ENCODE measurements around the gene ZNF446. TPM values are rescaled to one million over a fixed set of nuclear protein-coding genes. Genes with fewer than 3 reads are reported as not detected.

The ZNF446 gene
- total and polyA plus RNA-seq, 9 of the 15 experiments (the other 6 are each of a cell fraction or from before 2014, with no cell fraction given), result 0.07 to 4.8 (median 1.2) TPM

- FAIRE-seq (no peak), ATAC-seq (no peak), DNase-seq (ENCODE audit: extremely low read depth in 1 of 4, low spot score in 3 of 4) (peak in 1 of 4 experiments; percentile 34)
- TF ChIP-seq POLR2A (conservative IDR thresholded peaks at IDR 0.05) (peak; percentile 55), TAF9B (IDR thresholded peaks at IDR 0.05; ENCODE audit: partially characterized antibody) (no peak), TBL1XR1 (IDR thresholded peaks at IDR 0.05; ENCODE audit: low read length in 2 of 2) (peak in 1 of 2 experiments; percentile 46; a peak in 1 of 4 replicates), MTA3 (IDR thresholded peaks at IDR 0.05; ENCODE audit: borderline replicate concordance) (no peak), E2F1 (CRISPR knock-in tag; IDR thresholded peaks at IDR 0.05) (no peak), SUPT5H (IDR thresholded peaks at IDR 0.05) (peak; percentile 58)
- Histone ChIP-seq H3K9me1 (ENCODE audit: control insufficient read depth, insufficient read depth, low read length) (peaks cover 2% of the 10 kb centered on the region), H3K79me2 (ENCODE audit: control insufficient read depth, insufficient read depth, low read length) (peaks cover 2% of the 10 kb centered on the region; the same call in 1 of the 3 replicates), H3K36me3 (ENCODE audit: control insufficient read depth, insufficient read depth, low read length) (peaks cover 40% of the 10 kb centered on the region; the same call in 2 of the 3 replicates), H3K9me3 (replicated peaks; ENCODE audit: control insufficient read depth, insufficient read depth, low read depth, low read length) (no peaks in the 10 kb centered on the region), H3K9ac (ENCODE audit: insufficient read depth in 1 of 2, low read depth in 2 of 2, low read length in 2 of 2) (peak overlapping the region; percentile 23 to 75; a peak in 3 of 4 replicates), H3K4me1 (replicated peaks in 1 of 2; ENCODE audit: control insufficient read depth in 2 of 2, insufficient read depth in 2 of 2, low read length in 2 of 2) (peaks cover 26 to 40% of the 10 kb centered on the region in 2 experiments), H3K4me3 (0 out of 2 replicates have a peak overlapping the region, but pooled peaks have one; percentile 59), H3K27ac (ENCODE audit: extremely low read depth, low read depth, low read length) (peak overlapping the region; percentile 92; the same call in 2 of the 3 replicates), H2AFZ (ENCODE audit: low read depth, low read length) (no peak overlapping the region), H4K20me1 (replicated peaks; ENCODE audit: control insufficient read depth, insufficient read depth, low read length) (0 out of 2 replicates have a peak, but pooled peaks cover 9% of the 10 kb centered on the region), H3K4me2 (ENCODE audit: insufficient read depth, low read length) (peak overlapping the region; percentile 90), H3K27me3 (ENCODE audit: control insufficient read depth in 2 of 2, insufficient read depth in 2 of 2, low read length in 2 of 2) (no peaks in the 10 kb centered on the region)
- POLR2A ChIA-PET, result interaction anchor here (0.8 to 2.1 kb wide), 4 partner anchors 8 to 45 kb away, joined by 3 to 7 read pairs (median 4); partner anchors contain the start of gene ZBTB45
- CTCF ChIA-PET (ENCODE audit: low intra/inter-chr PET ratio), result no interaction called here
- in situ Hi-C loops (cut with MboI), result no loop called here
- 69% methylated on average over 12 of the region's 12 CpGs for WGBS (ENCODE audit: insufficient coverage, low coverage, missing lambda C conversion rate)
- intact Hi-C loops (cut with micrococcal nuclease), result no loop called here
- BruUV-seq (replicated peaks), result TSS peak; percentile 36
Measured at GRCh38 chr19:58474291-58474996, 1.7 kb upstream of the ZNF446 start.
